PC-9 (cell line): ENCODE data around the gene ZNF655. TPM values are rescaled to one million over a fixed set of nuclear protein-coding genes. Genes with fewer than 3 reads are reported as not detected.
"Not testable (repeated sequence)": the region's sequence is repeated elsewhere in the genome, so short reads cannot be mapped to it uniquely, and the experiment has no call there.

ENCODE experiments used
- BruUV-seq: library from RNA; stranded (reverse); fragments of 400-500 nt; replicated peaks from 2 replicates; lab custom pipeline; 2021; lab: Mats Ljungman, UMichigan
- CTCF ChIA-PET: fragments of 300-600 bp; sonication (Branson Sonifier 250); formaldehyde crosslinking; loops from one replicate; lab custom pipeline; 2022; ENCODE audit warnings: antibody characterized with exemption; lab: Charles Lee
- POLR2A ChIA-PET: fragments of 300-600 bp; sonication (Branson Sonifier 250); formaldehyde crosslinking; loops from one replicate; lab custom pipeline; 2022; ENCODE audit warnings: antibody characterized with exemption; ENCODE audit not compliant: unreplicated experiment; lab: Charles Lee
- DNase-seq, 2 experiments: peaks; one replicate each; pipeline versions ENCODE4 v3.0.0 to v3.0.0-alpha.2; 2015 to 2022; ENCODE audit warnings: mixed read lengths in 1 of 2
- H2AFZ ChIP-seq: fragments of 200-600 bp; sonication (generic); 2 replicates; pipeline ENCODE4 v1.8.1; 2017; ENCODE audit warnings: antibody characterized with exemption
- H3F3A ChIP-seq: fragments of 200-600 bp; sonication (generic); 2 replicates; pipeline ENCODE4 v1.8.1; 2017; ENCODE audit warnings: antibody characterized with exemption, mild to moderate bottlenecking, low read depth; ENCODE audit not compliant: insufficient read depth
- H3K27ac ChIP-seq: fragments of 200-600 bp; sonication (generic); 2 replicates; pipeline ENCODE4 v1.6.1; 2016; ENCODE audit warnings: mixed run types
- H3K27me3 ChIP-seq: fragments of 200-600 bp; sonication (generic); 2 replicates; pipeline ENCODE4 v1.6.1; 2016; ENCODE audit warnings: low read depth, mixed run types; ENCODE audit not compliant: insufficient read depth
- H3K36me3 ChIP-seq: fragments of 200-600 bp; sonication (generic); 2 replicates; pipeline ENCODE4 v1.6.1; 2016; ENCODE audit warnings: low read depth, mixed run types
- H3K4me1 ChIP-seq: fragments of 200-600 bp; sonication (generic); replicated peaks from 2 replicates; pipeline ENCODE4 v1.6.1; 2016; ENCODE audit warnings: mixed run types; ENCODE audit not compliant: insufficient read depth
- H3K4me2 ChIP-seq: fragments of 200-600 bp; sonication (generic); 2 replicates; pipeline ENCODE4 v1.6.1; 2017; ENCODE audit warnings: mixed run types
- H3K4me3 ChIP-seq: fragments of 200-600 bp; sonication (generic); 2 replicates; pipeline ENCODE4 v1.6.1; 2016; ENCODE audit warnings: mixed run types
- H3K79me2 ChIP-seq: fragments of 200-600 bp; sonication (generic); 2 replicates; pipeline ENCODE4 v1.6.1; 2017; ENCODE audit warnings: low read depth, mixed run types
- H3K9me2 ChIP-seq: fragments of 200-600 bp; sonication (generic); 2 replicates; pipeline ENCODE4 v1.8.1; 2017; ENCODE audit warnings: mild to moderate bottlenecking; ENCODE audit not compliant: insufficient read depth
- H3K9me3 ChIP-seq: fragments of 200-600 bp; sonication (generic); 2 replicates; pipeline ENCODE4 v1.8.1; 2016; ENCODE audit warnings: low read depth; ENCODE audit not compliant: insufficient read depth
- H4K20me1 ChIP-seq: fragments of 200-600 bp; sonication (generic); 2 replicates; pipeline ENCODE4 v1.8.1; 2017; ENCODE audit not compliant: insufficient read depth
- EZH2 ChIP-seq: fragments of 200-600 bp; sonication (generic); IDR thresholded peaks from 2 replicates; pipeline ENCODE4 v1.8.0; 2017; ENCODE audit warnings: antibody characterized with exemption, low read depth
- intact Hi-C: fragments of 100-400 bp; cut with micrococcal nuclease; formaldehyde crosslinking; loops from one replicate; pipeline ENCODE4 v1.10.0; 2022; ENCODE audit not compliant: unreplicated experiment
- total RNA-seq: library from RNA; stranded (reverse); gene quantifications from 2 replicates; pipeline ENCODE4 v1.2.3, GENCODE V29; 2021
- TF ChIP-seq, protein P1 (sequence below): fragments of 200-600 bp; sonication (generic); conservative IDR thresholded peaks from 2 replicates; pipeline ENCODE4 v1.6.1; 2017; ENCODE audit warnings: mixed run types, antibody characterized with exemption, mild to moderate bottlenecking, moderate library complexity

ZNF655 gene
- total RNA-seq, 1 experiment from 2014 or later, result 83.0 TPM

DNA sequence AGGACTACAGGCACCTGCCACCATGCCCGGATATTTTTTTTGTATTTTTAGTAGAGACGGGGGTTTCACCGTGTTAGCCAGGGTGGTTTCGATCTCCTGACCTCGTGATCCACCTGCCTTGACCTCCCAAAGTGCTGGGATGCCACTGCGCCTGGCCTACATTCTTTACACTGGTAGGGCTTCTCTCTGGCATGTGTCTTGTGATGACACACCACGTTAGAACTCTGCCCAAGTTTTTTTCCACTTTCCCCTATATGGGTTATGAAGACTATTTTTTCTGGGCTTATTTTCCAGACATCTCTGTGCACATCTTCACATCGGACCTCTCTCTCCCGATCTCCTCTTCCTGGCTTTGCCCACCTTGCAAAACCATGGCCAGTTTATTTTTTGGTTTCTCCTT is 17.2 kb upstream of the ZNF655 start:
- intact Hi-C loops, result no loop called here
- Histone ChIP-seq H3K4me3 (no peak overlapping the region), H3K4me2 (no peak overlapping the region), H3K9me3 (peaks cover 12% of the 10 kb centered on the region), H3K36me3 (no peaks in the 10 kb centered on the region), H3F3A (peaks cover 4% of the 10 kb centered on the region; the same call in 1 of the 2 replicates), H3K79me2 (no peaks in the 10 kb centered on the region), H3K27me3 (no peaks in the 10 kb centered on the region), H2AFZ (no peak overlapping the region), H3K9me2 (no peaks in the 10 kb centered on the region), H4K20me1 (no peaks in the 10 kb centered on the region), H3K27ac (no peak overlapping the region), H3K4me1 (no peaks in the 10 kb centered on the region)
- BruUV-seq, result no TSS peak
- ChIA-PET POLR2A (no interaction called here), CTCF (no interaction called here)
- TF ChIP-seq EZH2, result no peak
- TF ChIP-seq, protein P1, sequence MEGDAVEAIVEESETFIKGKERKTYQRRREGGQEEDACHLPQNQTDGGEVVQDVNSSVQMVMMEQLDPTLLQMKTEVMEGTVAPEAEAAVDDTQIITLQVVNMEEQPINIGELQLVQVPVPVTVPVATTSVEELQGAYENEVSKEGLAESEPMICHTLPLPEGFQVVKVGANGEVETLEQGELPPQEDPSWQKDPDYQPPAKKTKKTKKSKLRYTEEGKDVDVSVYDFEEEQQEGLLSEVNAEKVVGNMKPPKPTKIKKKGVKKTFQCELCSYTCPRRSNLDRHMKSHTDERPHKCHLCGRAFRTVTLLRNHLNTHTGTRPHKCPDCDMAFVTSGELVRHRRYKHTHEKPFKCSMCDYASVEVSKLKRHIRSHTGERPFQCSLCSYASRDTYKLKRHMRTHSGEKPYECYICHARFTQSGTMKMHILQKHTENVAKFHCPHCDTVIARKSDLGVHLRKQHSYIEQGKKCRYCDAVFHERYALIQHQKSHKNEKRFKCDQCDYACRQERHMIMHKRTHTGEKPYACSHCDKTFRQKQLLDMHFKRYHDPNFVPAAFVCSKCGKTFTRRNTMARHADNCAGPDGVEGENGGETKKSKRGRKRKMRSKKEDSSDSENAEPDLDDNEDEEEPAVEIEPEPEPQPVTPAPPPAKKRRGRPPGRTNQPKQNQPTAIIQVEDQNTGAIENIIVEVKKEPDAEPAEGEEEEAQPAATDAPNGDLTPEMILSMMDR, result no peak
- DNase-seq, result no peak

DNA sequence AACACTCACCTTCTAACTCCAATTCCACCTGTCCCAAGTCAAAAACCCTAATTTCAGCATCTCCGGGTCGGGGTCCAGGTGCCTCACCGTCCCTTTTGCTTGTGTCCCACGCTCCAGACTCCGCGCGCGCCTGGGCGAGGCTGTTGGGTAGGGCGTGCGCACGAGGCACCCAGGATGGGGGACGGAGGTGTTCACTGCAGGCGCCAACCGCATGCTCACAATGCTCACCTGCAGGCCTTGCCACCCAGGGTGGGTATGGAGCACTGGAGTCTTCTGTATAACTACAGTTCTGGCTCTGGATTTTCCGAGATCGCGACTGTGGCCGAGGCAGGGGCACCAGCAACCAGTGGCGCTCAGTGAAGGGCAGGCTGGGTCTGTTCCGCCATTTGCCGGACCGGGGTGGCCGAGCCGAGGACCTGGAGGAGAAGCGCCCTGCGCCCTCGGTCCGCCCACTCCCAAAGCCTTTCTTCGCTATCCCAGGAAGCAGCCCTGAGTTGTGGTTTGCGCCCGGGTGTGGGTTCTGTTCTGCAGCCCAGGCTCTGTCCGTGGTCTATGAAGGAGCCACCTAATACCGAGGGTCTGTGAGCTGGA is 15.3 kb upstream of the ZNF655 start:
- ChIA-PET CTCF (no interaction called here), POLR2A (no interaction called here)
- no peak overlapping the region for H3K27ac ChIP-seq
- H2AFZ ChIP-seq, result no peak overlapping the region
- no peaks in the 10 kb centered on the region for H3K4me1 ChIP-seq
- no peaks in the 10 kb centered on the region for H3K79me2 ChIP-seq
- no peaks in the 10 kb centered on the region for H3K27me3 ChIP-seq
- H3K4me3 ChIP-seq, result no peak overlapping the region
- peaks cover 4% of the 10 kb centered on the region; the same call in 1 of the 2 replicates for H3F3A ChIP-seq
- H3K9me2 ChIP-seq, result no peaks in the 10 kb centered on the region
- H3K4me2 ChIP-seq, result no peak overlapping the region
- no TSS peak for BruUV-seq
- H3K36me3 ChIP-seq, result 0 out of 2 replicates have a peak, but pooled peaks cover 4% of the 10 kb centered on the region
- H3K9me3 ChIP-seq, result peaks cover 12% of the 10 kb centered on the region
- intact Hi-C loops, result no loop called here
- TF ChIP-seq EZH2, result no peak
- TF ChIP-seq, protein P1, result no peak
- no peak for DNase-seq
- H4K20me1 ChIP-seq, result no peaks in the 10 kb centered on the region

DNA sequence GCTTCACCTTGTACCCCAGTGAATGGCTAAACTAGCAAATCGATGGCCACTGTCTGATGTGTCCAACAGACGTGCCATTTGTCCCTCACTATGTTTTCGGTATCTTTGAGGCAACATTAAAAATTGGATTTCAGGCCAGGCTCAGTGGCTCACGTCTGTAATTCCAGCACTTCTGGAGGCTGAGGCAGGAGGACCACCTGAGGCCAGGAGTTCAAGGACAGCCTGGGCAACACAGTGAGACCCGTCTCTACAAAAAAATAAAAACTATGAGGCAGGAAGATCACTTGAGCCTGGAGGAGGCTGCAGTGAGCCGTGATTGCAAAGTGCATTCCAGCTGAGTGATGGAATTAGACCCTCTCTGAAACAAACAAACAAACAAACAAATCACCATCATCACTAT is 14.5 kb upstream of the ZNF655 start:
- H3K4me2 ChIP-seq, result no peak overlapping the region
- H4K20me1 ChIP-seq, result no peaks in the 10 kb centered on the region
- 0 out of 2 replicates have a peak, but pooled peaks cover 4% of the 10 kb centered on the region for H3K36me3 ChIP-seq
- no peak for DNase-seq
- H3K9me3 ChIP-seq, result peaks cover 12% of the 10 kb centered on the region
- no peaks in the 10 kb centered on the region; the same call in 1 of the 2 replicates for H3K79me2 ChIP-seq
- ChIA-PET POLR2A (no interaction called here), CTCF (no interaction called here)
- no peak overlapping the region for H2AFZ ChIP-seq
- no peak overlapping the region for H3K4me3 ChIP-seq
- intact Hi-C loops, result no loop called here
- no peak overlapping the region for H3K27ac ChIP-seq
- TF ChIP-seq, protein P1, result no peak
- TF ChIP-seq EZH2, result no peak
- no peaks in the 10 kb centered on the region for H3K4me1 ChIP-seq
- no peaks in the 10 kb centered on the region for H3K27me3 ChIP-seq
- BruUV-seq, result no TSS peak
- H3K9me2 ChIP-seq, result no peaks in the 10 kb centered on the region
- H3F3A ChIP-seq, result peaks cover 4% of the 10 kb centered on the region; the same call in 1 of the 2 replicates

DNA sequence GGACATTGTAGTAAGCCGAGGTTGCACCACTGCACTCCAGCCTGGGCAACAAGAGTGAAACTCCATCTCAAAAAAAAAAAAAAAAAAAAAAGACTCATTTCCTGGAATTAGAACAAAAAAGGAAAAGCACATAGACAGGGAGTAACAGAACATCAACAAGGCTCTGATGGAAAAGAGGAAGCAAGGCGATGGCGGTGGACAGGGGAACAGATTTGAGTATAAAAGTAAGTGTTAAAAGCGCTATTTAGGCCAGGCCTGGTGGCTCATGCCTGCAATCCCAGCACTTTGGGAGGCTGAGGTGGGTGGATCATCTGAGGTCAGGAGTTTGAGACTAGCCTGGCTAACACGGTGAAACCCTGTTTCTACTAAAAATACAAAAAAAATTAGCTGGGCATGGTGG is 13.1 kb upstream of the ZNF655 start:
- POLR2A ChIA-PET, CTCF ChIA-PET, H3K9me2 ChIP-seq, H3F3A ChIP-seq, H3K4me1 ChIP-seq, H3K4me2 ChIP-seq, DNase-seq, H3K27ac ChIP-seq, H3K27me3 ChIP-seq, BruUV-seq, H3K4me3 ChIP-seq, intact Hi-C loops, H3K36me3 ChIP-seq, H4K20me1 ChIP-seq, H3K79me2 ChIP-seq, H2AFZ ChIP-seq: not testable (repeated sequence)
- H3K9me3 ChIP-seq, result peaks cover 11% of the 10 kb centered on the region

DNA sequence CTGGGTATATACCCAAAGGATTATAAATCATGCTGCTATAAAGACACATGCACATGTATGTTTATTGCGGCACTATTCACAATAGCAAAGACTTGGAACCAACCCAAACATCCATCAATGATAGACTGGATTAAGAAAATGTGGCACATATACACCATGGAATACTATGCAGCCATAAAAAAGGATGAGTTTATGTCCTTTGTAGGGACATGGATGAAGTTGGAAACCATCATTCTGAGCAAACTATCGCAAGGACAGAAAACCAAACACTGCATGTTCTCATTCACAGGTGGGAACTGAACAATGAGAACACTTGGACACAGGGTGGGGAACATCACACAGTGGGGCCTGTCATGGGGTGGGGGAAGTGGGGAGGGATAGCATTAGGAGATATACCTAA is 8.9 kb upstream of the ZNF655 start:
- H3K9me2 ChIP-seq, H2AFZ ChIP-seq, H3K36me3 ChIP-seq, H4K20me1 ChIP-seq, H3K4me3 ChIP-seq, H3K4me1 ChIP-seq, BruUV-seq, intact Hi-C loops, H3K4me2 ChIP-seq, H3F3A ChIP-seq, POLR2A ChIA-PET, DNase-seq, H3K27me3 ChIP-seq, H3K9me3 ChIP-seq, H3K27ac ChIP-seq, CTCF ChIA-PET: not testable (repeated sequence)
- H3K79me2 ChIP-seq, result peaks cover 18% of the 10 kb centered on the region
